SJCRH30 (cell line): ENCODE data around the gene LEMD3. TPM values are rescaled to one million over a fixed set of nuclear protein-coding genes. Genes with fewer than 3 reads are reported as not detected.

ENCODE experiments used
- DNase-seq, 2 experiments: peaks; one replicate each; pipeline ENCODE4 v3.0.0-alpha.2; 2015 to 2020
- H3K27ac ChIP-seq: fragments of 250-450 bp; sonication (Bioruptor Pico); 2 replicates; pipeline ENCODE4 v1.5.1; 2020; ENCODE audit warnings: mild to moderate bottlenecking, moderate library complexity
- H3K27me3 ChIP-seq: fragments of 250-450 bp; sonication (Bioruptor Pico); 2 replicates; pipeline ENCODE4 v1.5.1; 2020; ENCODE audit warnings: mild to moderate bottlenecking, moderate library complexity
- H3K36me3 ChIP-seq: fragments of 250-450 bp; sonication (Bioruptor Pico); 2 replicates; pipeline ENCODE4 v1.5.1; 2020; ENCODE audit warnings: mild to moderate bottlenecking, moderate library complexity
- H3K4me1 ChIP-seq: fragments of 250-450 bp; sonication (Bioruptor Pico); 2 replicates; pipeline ENCODE4 v1.5.1; 2020; ENCODE audit warnings: mild to moderate bottlenecking, moderate library complexity
- H3K4me3 ChIP-seq: fragments of 250-450 bp; sonication (Bioruptor Pico); 2 replicates; pipeline ENCODE4 v1.5.1; 2020; ENCODE audit warnings: mild to moderate bottlenecking, moderate library complexity
- H3K9me3 ChIP-seq: fragments of 250-450 bp; sonication (Bioruptor Pico); replicated peaks from 2 replicates; pipeline ENCODE4 v1.5.1; 2020; ENCODE audit warnings: mild to moderate bottlenecking, moderate library complexity
- total RNA-seq: library from RNA; depleted of rRNA; stranded (reverse); fragments of >200 nt; shearing (Covaris generic); gene quantifications from 2 replicates; pipeline ENCODE4 v1.2.3, GENCODE V29; 2014

Gene LEMD3
- total RNA-seq, 1 experiment from 2014 or later: 36.8 TPM

DNA sequence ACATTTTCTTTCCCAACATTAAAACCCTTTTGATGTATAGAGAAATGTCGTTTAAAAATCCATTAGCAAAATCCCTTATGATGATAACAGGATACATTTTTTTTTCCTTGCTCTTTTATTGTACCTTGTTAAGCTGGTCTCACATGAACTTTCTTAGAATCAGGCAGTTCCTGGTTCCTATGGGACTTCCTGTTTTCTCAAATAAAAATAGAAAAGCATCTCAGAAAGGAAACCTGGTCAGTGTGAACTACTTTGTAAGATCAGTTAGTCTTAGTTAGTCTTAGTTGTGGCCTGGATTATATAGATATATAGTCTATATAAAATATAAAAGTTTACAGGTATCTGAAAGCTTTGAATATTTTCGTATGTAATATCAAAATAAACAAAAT, 40.3 kb downstream of the LEMD3 start:
- no peak overlapping the region for H3K27ac ChIP-seq
- no peak for DNase-seq
- no peaks in the 10 kb centered on the region for H3K9me3 ChIP-seq
- 0 out of 2 replicates have a peak, but pooled peaks cover 3% of the 10 kb centered on the region for H3K4me1 ChIP-seq
- no peak overlapping the region for H3K4me3 ChIP-seq
- H3K36me3 ChIP-seq: 0 out of 2 replicates have a peak, but pooled peaks cover 7% of the 10 kb centered on the region
- no peaks in the 10 kb centered on the region for H3K27me3 ChIP-seq

DNA sequence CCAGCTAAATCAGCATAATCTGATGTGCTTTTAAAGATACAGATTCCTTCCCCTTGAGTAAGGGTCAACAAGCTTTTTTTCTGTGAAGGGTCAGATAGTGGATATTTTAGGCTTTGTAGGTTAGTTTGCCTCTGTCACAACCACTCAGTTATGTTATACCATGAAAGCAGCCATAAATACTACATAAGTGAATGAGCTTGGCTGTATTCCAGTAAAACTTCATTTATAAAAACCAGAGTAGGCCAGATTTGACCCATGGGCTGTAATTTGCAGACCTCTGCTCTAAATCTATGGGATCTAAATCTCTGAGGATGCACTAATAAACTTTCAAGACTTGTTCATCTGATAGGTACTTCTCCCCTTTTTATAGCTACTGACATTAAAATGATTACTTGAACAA, 47.7 kb downstream of the LEMD3 start:
- Histone ChIP-seq H3K27ac (no peak overlapping the region), H3K9me3 (peaks cover 3% of the 10 kb centered on the region; the same call in 1 of the 2 replicates), H3K4me3 (no peak overlapping the region), H3K4me1 (no peaks in the 10 kb centered on the region), H3K27me3 (no peaks in the 10 kb centered on the region), H3K36me3 (peaks cover 34% of the 10 kb centered on the region)
- no peak for DNase-seq

DNA sequence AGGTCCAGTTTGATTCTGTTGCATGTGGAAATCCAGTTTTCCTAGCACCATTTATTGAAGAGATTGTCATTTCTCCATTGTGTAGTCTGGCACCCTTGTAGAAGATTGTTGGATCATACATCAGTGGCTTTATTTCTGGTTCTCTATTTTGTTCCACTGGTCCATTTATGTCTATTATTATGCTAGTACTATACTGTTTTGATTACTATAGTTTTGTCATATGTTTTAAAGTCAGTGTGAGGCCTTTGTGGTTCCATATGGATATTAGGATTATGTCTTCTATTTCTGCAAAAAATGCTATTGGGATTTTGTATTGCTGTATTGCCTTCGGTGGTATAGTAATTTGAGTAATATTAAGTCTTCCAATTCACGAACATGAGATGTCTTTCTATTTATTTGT, 51.4 kb downstream of the LEMD3 start:
- H3K36me3 ChIP-seq: peaks cover 56% of the 10 kb centered on the region
- no peak overlapping the region for H3K27ac ChIP-seq
- no peaks in the 10 kb centered on the region for H3K27me3 ChIP-seq
- peaks cover 14% of the 10 kb centered on the region for H3K9me3 ChIP-seq
- H3K4me3 ChIP-seq: no peak overlapping the region
- DNase-seq: no peak
- no peaks in the 10 kb centered on the region for H3K4me1 ChIP-seq

DNA sequence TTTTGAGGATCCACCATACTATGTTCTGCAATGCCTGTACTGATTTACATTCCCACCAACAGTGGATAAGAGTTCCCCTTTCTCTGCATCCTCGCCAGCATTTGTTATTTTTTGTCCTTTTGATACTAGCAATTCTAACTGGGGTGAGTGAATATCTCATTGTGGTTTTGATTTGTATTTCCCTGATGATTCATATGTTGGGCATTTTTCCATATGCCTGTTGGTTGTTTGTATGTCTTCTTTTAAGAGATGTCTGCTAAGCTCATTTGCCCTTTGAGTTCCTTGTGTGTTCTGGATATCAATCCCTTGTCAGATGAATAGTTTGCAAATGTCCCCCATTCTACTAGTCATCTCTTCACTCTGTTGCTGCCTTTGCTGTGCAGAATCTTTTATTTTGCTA, 60.1 kb downstream of the LEMD3 start:
- DNase-seq: no peak
- H3K27ac ChIP-seq: no peak overlapping the region
- no peaks in the 10 kb centered on the region for H3K4me1 ChIP-seq
- peaks cover 11% of the 10 kb centered on the region for H3K9me3 ChIP-seq
- H3K36me3 ChIP-seq: peaks cover 12% of the 10 kb centered on the region
- no peaks in the 10 kb centered on the region for H3K27me3 ChIP-seq
- H3K4me3 ChIP-seq: no peak overlapping the region

DNA sequence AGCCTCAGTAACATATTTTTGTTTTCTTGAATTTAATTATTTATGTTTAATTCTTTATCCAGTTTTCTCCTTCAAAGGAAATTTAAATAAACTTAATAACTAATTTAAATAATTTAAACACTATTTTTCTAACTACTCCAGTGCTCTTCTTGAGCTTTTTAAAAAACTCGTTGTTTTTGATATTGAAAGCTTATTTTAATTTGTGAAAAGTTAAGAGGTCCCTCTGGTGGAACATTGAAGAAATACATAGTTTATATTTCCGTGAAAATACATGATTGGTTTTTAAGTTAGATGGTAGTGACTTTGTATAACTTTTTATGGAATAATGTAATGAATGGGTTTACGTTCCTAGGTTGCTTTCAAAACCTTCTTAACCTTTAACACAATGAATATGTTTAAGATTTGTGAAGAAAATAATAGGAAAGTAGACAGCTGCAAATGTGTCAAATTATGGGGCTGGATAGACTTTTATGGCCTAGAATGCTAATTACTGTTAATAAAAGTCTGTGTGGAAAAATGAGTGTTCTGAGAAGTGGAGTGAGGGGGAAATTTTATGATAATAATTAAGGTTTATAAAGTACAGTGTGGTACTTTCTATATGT, 63.2 kb downstream of the LEMD3 start:
- no peak overlapping the region for H3K4me3 ChIP-seq
- H3K27ac ChIP-seq: no peak overlapping the region
- peak in 1 of 2 experiments; percentile 20 for DNase-seq
- H3K9me3 ChIP-seq: peaks cover 4% of the 10 kb centered on the region; the same call in 1 of the 2 replicates
- H3K4me1 ChIP-seq: no peaks in the 10 kb centered on the region
- H3K27me3 ChIP-seq: no peaks in the 10 kb centered on the region
- H3K36me3 ChIP-seq: peaks cover 6% of the 10 kb centered on the region; the same call in 1 of the 2 replicates

DNA sequence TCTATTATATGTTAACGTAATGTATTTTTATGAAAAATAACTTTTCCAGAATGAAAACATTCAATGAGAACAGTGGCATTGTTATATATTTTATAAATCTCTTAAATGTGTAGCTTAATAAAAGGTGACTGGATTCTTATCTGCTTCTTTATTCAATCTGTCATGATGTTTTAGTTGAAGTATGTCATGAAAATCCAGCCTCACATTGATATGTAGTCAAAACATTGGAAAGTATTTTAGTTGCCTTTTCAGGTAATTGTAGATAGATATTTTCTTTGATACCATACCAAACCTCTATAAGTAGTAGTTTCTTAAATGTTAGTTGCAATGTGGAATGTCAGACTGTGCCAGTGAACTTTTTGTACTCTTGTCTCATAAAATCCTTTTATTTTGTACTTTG, 67.8 kb downstream of the LEMD3 start:
- Histone ChIP-seq H3K4me3 (no peak overlapping the region), H3K36me3 (peaks cover 9% of the 10 kb centered on the region), H3K27ac (no peak overlapping the region), H3K4me1 (no peaks in the 10 kb centered on the region), H3K9me3 (no peaks in the 10 kb centered on the region), H3K27me3 (no peaks in the 10 kb centered on the region)
- no peak for DNase-seq

DNA sequence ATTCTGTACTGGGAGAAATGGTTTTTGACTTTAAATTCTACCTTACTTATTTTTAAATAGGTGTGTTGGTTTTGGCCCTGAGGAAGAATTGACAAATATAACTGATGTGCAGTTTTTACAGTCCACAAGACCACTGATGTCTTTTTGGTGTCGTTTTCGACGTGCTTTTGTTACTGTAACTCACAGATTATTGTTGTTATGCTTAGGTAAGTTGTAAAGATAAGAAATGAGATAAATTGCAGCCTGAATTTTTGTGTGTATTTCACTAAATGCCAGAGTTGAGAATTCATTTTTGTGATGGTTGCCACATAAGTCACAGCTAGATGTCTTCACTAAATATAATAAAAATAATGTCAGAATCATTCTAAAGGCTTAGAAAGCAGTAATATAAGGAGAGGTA, 69.2 kb downstream of the LEMD3 start:
- peaks cover 10% of the 10 kb centered on the region for H3K36me3 ChIP-seq

DNA sequence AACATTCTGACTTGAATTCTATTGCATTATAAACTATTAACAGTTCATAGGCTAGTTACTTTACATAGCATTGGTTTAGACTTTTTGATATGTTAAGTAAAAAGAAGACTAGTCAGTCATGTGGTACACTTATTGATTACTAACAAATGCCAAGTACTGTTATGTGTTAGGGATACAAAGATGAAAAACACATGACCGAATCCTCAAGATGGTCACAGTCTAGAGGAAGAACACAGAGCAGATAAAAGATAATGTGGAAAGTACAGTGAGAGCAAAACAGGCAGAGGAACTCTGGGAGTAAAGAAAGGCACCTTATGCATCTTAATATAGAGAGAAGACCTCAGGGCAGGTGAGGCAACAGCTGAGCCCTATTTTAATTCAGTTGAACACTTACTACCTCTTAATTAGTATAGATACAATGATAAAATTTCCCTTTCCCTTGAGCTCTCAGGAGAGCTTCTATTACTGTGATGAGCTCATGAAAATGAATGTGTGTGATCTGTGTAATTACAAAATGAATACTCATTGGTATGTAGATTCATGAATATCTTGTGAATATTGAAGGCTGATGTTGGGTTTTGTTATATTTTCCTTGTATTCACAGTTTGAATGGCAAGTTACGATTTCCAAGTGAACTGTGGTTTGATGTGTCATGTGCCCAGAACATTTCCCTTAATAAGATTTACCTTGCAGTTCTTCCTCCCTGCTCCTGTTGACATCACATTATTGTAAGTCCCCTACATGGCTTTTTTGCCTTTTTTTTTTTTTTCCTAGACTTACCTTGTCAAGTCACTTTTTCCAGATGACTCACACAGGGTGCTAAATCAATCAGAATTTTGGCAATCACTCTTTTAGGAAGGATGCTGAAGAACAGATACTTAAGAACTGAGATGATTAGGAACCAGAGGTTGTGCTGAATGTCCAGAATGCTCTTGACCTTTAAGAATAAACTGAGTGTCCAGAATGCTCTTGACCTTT, 79.6 kb downstream of the LEMD3 start:
- Histone ChIP-seq H3K4me3 (no peak overlapping the region), H3K27me3 (no peaks in the 10 kb centered on the region), H3K9me3 (no peaks in the 10 kb centered on the region), H3K27ac (no peak overlapping the region), H3K4me1 (no peaks in the 10 kb centered on the region), H3K36me3 (peaks cover 18% of the 10 kb centered on the region)
- no peak for DNase-seq

More for the DNA sequence above, 69.2 kb downstream of the LEMD3 start:
- DNase-seq: no peak
- Histone ChIP-seq H3K27me3 (no peaks in the 10 kb centered on the region), H3K27ac (no peak overlapping the region), H3K4me3 (no peak overlapping the region), H3K4me1 (no peaks in the 10 kb centered on the region), H3K9me3 (no peaks in the 10 kb centered on the region)

DNA sequence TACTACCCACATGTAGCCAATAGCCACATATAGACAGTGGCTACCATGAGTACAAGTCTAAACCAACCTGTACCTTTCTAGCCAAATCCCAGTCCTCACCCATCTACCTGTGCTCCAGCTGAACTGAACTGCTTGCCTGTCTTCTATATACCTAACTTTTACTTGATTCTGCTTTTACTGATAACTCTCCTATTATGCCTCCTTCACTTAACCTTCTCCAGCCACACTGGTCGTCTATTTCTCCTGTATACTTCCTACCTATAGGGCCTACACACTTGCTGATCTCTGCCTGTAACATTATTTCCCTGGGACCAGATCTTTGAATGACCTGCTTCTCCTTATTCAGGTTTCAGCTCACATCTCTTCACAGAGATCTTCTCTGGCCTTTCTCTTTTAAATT, 83.1 kb downstream of the LEMD3 start:
- Histone ChIP-seq H3K27me3 (no peaks in the 10 kb centered on the region), H3K9me3 (no peaks in the 10 kb centered on the region), H3K36me3 (no peaks in the 10 kb centered on the region; the same call in 1 of the 2 replicates), H3K4me3 (no peak overlapping the region), H3K27ac (no peak overlapping the region), H3K4me1 (no peaks in the 10 kb centered on the region)
- no peak for DNase-seq

DNA sequence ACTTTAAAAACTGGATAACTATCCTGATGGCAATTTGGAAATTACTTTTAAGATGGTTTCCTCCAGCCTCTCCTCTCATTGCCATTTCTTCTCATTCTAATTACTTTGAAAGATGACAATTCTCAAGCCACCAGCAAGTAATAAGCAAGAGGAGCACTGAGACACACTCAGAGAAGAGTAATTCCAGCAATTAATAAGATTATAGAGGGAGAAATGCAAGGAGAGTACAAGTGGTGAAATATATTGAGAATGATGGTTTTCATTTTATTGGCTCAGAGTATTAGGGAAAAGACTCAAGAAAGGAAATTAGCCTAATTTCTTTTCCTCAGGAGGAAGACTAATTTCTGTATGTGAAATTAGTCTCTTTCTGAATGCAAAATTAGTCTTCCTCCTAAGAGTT, 88.6 kb downstream of the LEMD3 start:
- Histone ChIP-seq H3K4me3 (no peak overlapping the region), H3K27ac (no peak overlapping the region), H3K9me3 (no peaks in the 10 kb centered on the region), H3K4me1 (no peaks in the 10 kb centered on the region), H3K27me3 (no peaks in the 10 kb centered on the region), H3K36me3 (no peaks in the 10 kb centered on the region)
- DNase-seq: no peak

DNA sequence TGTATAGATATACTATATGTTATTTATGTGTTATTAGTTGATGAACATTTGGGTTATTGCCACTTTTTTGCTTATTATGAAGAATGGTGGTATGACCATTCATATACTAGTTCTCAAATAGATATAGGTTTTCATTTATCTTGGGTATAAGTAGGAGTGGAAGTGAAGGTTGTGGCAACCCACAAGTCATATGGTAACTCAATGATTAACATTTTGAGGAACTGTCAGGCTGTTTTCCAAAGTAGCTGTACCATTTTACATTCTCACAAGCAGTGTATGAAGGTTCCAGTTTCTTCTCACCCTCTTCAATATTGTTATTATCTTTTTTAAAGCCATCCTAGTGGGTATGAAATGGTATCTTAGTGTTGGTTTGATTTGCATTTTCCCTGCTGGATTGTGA, 90.1 kb downstream of the LEMD3 start:
- H3K36me3 ChIP-seq: no peaks in the 10 kb centered on the region
- no peak for DNase-seq
- no peak overlapping the region for H3K4me3 ChIP-seq
- H3K27ac ChIP-seq: no peak overlapping the region
- H3K27me3 ChIP-seq: no peaks in the 10 kb centered on the region
- H3K4me1 ChIP-seq: no peaks in the 10 kb centered on the region
- H3K9me3 ChIP-seq: no peaks in the 10 kb centered on the region

DNA sequence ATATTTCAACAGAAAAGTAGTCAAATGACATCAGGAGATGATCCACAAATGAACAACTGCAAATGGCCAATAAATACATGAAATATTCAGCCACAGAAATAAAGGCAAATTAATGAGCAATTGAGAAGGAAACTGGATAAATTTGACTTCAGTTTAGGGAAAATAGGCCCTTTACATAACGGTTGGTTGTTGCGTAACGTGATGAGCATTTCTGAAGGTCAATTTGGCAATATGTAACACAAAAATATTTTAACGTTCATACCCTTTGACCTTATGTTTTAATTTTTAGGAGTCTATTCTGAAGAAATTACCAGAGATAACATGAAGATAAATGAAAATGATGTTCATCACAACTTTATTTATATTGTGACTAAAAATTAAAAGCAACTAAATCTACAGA, 94.4 kb downstream of the LEMD3 start:
- Histone ChIP-seq H3K9me3 (no peaks in the 10 kb centered on the region), H3K4me3 (no peak overlapping the region), H3K27me3 (no peaks in the 10 kb centered on the region), H3K27ac (no peak overlapping the region), H3K4me1 (no peaks in the 10 kb centered on the region; the same call in 1 of the 2 replicates), H3K36me3 (no peaks in the 10 kb centered on the region)
- DNase-seq: no peak

DNA sequence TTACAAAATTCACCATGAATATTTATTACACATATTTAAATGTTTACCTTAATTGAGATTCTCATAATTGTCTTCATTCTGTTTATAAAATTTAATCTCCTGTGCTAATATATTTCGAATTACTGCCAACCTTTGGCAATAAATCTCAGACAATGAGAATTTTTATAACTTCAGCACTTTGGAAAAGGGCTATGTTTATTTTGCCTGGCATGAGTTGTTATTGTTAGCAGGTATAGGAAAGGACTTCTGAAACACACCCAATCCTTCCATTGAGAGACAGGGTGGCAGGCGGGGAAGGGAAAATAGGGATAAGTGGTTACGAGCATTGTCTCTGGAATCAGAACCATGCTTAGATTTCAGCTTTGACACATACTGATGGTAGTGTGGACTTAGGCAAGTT, 97.0 kb downstream of the LEMD3 start:
- DNase-seq: no peak
- Histone ChIP-seq H3K27me3 (no peaks in the 10 kb centered on the region), H3K4me1 (no peaks in the 10 kb centered on the region; the same call in 1 of the 2 replicates), H3K27ac (no peak overlapping the region), H3K4me3 (no peak overlapping the region), H3K9me3 (no peaks in the 10 kb centered on the region), H3K36me3 (no peaks in the 10 kb centered on the region)

DNA sequence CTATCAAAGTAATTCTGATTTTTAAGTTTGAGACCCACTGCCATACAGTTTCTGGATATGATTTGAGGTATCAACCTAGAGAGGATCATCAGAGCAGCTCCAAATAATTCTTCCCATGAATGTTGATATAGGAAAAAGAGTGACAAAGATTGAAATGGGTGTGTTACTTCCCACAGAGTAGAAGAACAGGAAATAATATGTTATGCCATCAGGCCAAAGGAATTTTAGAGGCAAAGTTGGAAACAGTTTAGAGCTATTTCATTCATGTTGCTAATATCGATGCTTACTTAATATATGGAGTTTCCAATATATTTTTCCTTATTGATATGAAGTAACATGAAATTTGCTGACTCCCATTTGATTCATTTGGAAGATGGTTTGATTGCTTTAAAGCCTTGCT, 100.2 kb downstream of the LEMD3 start:
- H3K27me3 ChIP-seq: no peaks in the 10 kb centered on the region
- no peaks in the 10 kb centered on the region for H3K36me3 ChIP-seq
- no peak overlapping the region for H3K4me3 ChIP-seq
- no peak overlapping the region for H3K27ac ChIP-seq
- H3K4me1 ChIP-seq: no peaks in the 10 kb centered on the region; the same call in 1 of the 2 replicates
- H3K9me3 ChIP-seq: no peaks in the 10 kb centered on the region
- DNase-seq: no peak

DNA sequence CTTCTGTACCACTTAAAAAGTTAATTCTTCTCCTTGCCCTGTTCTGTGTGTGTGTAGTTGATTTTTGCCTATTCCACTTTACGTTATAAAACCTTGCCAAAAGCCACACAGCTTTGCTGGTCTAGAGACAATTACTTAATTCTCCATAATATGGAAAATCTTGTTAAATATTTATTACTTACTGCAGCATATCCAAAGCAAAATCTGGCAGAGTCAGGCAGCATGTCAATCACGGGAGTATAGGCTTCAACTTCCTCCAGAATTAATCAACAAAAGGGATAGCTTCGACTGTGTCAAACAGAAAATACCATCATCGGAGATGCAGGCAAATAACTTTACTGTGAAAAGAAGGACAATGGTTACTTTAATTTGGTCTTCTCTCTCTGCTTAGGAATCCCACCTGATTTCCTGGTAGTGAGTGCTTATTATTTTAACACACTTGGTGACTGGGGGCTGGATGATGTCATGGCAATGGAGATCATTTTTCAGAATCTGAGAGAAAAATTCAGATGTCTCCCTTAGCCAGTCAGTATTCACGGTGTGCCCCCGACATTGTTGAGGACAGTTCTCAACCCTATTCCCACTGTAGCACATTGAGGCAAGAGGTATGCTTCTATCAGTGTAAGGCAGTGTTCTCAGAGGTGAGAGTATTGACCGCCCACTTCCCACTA, 105.4 kb downstream of the LEMD3 start:
- Histone ChIP-seq H3K27ac (no peak overlapping the region), H3K27me3 (no peaks in the 10 kb centered on the region), H3K4me1 (no peaks in the 10 kb centered on the region), H3K36me3 (no peaks in the 10 kb centered on the region), H3K4me3 (no peak overlapping the region), H3K9me3 (no peaks in the 10 kb centered on the region)
- DNase-seq: no peak
